HG03025 (cell line): ENCODE measurements around the gene FAM9C.

Experiments
- ATAC-seq: cut with Tn5 transposase; IDR thresholded peaks from one replicate; pipeline ENCODE4 v1.9.1; 2021; ENCODE audit warnings: mild to moderate bottlenecking, moderate library complexity; ENCODE audit not compliant: unreplicated experiment, low FRiP score

FAM9C gene

GRCh38 chrX:12986886-12987285 lies 57.5 kb downstream of the FAM9C start:
- ATAC-seq, result no peak

- ATAC-seq, result no peak
These were observed 58.1 kb downstream of the FAM9C start for GRCh38 chrX:12986164-12986779.
